Stomach (tissue), 9 donors: ENCODE data around the gene PRKACB. TPM values are rescaled to one million over a fixed set of nuclear protein-coding genes. Genes with fewer than 3 reads are reported as not detected.

Source experiments
- DNase-seq, 2 donors: peaks; one replicate each; pipeline versions ENCODE4 v3.0.0 to v3.0.0-alpha.2; 2013 to 2019
- H3K27ac ChIP-seq, 5 donors: fragments of 200-600 bp in 4 of 5; sonication (generic) in 4 of 5; one replicate each; pipeline ENCODE4 v1.5.1; 2013 to 2019; ENCODE audit warnings: mild to moderate bottlenecking in 1 of 5, moderate library complexity in 1 of 5
- H3K27me3 ChIP-seq, 3 donors: fragments of 200-600 bp; sonication (generic); one replicate each; pipeline ENCODE4 v1.5.1; 2017 to 2019; ENCODE audit warnings: mixed run types in 1 of 3
- H3K36me3 ChIP-seq, 4 donors: fragments of 200-600 bp; sonication (generic); 1 replicate in 3 of 4; 2 replicates in 1 of 4; pipeline ENCODE4 v1.5.1; 2016 to 2019
- H3K4me1 ChIP-seq, 4 donors: fragments of 200-600 bp; sonication (generic); one replicate each; pipeline ENCODE4 v1.5.1; 2016 to 2019
- H3K4me3 ChIP-seq, 4 donors: fragments of 200-600 bp; sonication (generic) in 3 of 4; one replicate each; pipeline ENCODE4 v1.5.1; 2016 to 2019; ENCODE audit warnings: mild to moderate bottlenecking in 1 of 4
- H3K9me3 ChIP-seq, 4 donors: fragments of 200-600 bp; sonication (generic); one replicate each; pipeline ENCODE4 v1.5.1; 2016 to 2019
- CTCF ChIP-seq, 7 experiments: fragments of 450-650 bp in 4 of 7; fragments of 200-600 bp in 3 of 7; sonication (generic) in 3 of 7; IDR thresholded peaks; one replicate each; pipeline ENCODE4 v1.5.1; 2016 to 2019; ENCODE audit warnings: antibody characterized with exemption in 7 of 7, control low read depth in 2 of 7, mild to moderate bottlenecking in 1 of 7
- EP300 ChIP-seq: sonication (generic); formaldehyde crosslinking; IDR thresholded peaks from one replicate; pipeline ENCODE4 v1.6.1; 2017; ENCODE audit warnings: antibody characterized with exemption
- POLR2A ChIP-seq, 4 donors: fragments of 450-650 bp; IDR thresholded peaks; one replicate each; pipeline ENCODE4 v1.6.1; 2016; ENCODE audit warnings: antibody characterized with exemption in 4 of 4, control low read depth in 2 of 4, mild to moderate bottlenecking in 1 of 4, moderate library complexity in 1 of 4
- POLR2AphosphoS5 ChIP-seq, 3 donors: sonication (generic); formaldehyde crosslinking; IDR thresholded peaks; one replicate each; pipeline ENCODE4 v1.6.1; 2016; ENCODE audit warnings: antibody characterized with exemption in 3 of 3
- WGBS, 5 donors: extraction: QIAGEN DNeasy Blood & Tissue Kit in 3 of 5; methylation state at CpG; one replicate each; pipeline versions ENCODE4 v1.1.5 to v1.1.7; 2013 to 2018; 5-methylcytosine and 5-hydroxymethylcytosine counted together
- intact Hi-C: fragments of 100-400 bp; cut with DNase I; formaldehyde crosslinking; loops from one replicate; pipeline ENCODE4 v1.15.1; 2023; ENCODE audit warnings: low total_unique reads
- polyA plus RNA-seq, 3 donors: library from polyadenylated mRNA; stranded (reverse); fragments of 200-250 nt; gene quantifications; one replicate each; pipeline ENCODE4 v1.2.3, GENCODE V29; 2013
- total RNA-seq, 5 donors: library from RNA; depleted of rRNA; stranded (reverse); fragments of >200 nt; gene quantifications; one replicate each; pipeline versions ENCODE4 v1.1.0 to v1.2.3, GENCODE V29; 2014 to 2016
- donor health status: healthy with polysubstance abuse.
- donor health status: Bipolar disorder and iron deficiency.
- donor health status: healthy.

The PRKACB gene
- total and polyA plus RNA-seq, 8 donors, result 13.8 to 64.8 (median 31.3) TPM

DNA sequence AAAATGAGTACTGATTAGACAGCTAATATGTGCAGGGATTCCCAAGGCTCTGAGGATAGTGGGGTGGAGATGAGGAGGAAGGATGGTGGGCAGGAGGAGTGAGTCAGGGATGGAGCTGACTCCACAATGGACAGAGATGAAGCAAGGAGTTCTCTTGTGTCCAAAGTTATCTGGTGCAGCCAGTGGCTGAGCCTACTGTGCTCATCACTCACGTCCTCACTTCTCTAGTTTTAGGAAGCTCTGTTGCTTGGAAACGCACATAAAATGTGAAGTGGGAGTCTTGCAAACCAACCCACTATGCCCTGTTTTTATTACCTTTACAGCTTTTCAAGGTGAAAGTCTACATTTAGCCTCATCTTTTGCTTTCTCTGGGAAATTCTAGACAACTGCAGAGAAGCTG, 120.9 kb downstream of the PRKACB start:
- H3K4me3 ChIP-seq, result no peak overlapping the region
- H3K9me3 ChIP-seq, result no peaks in the 10 kb centered on the region
- H3K27ac ChIP-seq, result no peak overlapping the region
- H3K27me3 ChIP-seq, result no peaks in the 10 kb centered on the region
- intact Hi-C loops, result no loop called here
- TF ChIP-seq CTCF (IDR thresholded peaks at IDR 0.05) (no peak), EP300 (no peak), POLR2AphosphoS5 (IDR thresholded peaks at IDR 0.05) (no peak), POLR2A (IDR thresholded peaks at IDR 0.05) (no peak)
- H3K4me1 ChIP-seq, result peaks cover 4 to 12% (median 9%) of the 10 kb centered on the region in 4 donors
- no peaks in the 10 kb centered on the region for H3K36me3 ChIP-seq
- no peak for DNase-seq
- 75 to 97% (median 93%) methylated on average over 2 of the region's 2 CpGs for WGBS, 5 donors

DNA sequence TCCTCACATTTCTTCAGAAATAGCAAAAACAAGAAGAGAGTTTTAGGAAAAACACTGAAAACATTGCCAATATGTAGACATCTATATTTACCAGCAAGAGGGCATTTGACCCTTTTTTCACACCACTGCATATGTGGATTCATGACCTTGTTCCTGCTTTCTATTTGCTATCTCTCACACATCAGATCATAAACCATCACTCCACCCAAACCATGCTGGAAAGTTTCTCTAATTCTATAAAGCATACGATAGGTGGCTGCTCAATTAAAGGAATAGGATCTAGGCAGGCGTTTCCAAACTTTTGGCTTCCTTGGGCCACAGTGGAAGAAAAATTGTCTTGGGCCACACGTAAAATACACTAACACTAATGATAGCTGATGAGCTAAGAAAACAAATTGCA, 121.8 kb downstream of the PRKACB start:
- H3K27me3 ChIP-seq, result no peaks in the 10 kb centered on the region
- intact Hi-C loops, result no loop called here
- no peak for DNase-seq
- TF ChIP-seq POLR2A (IDR thresholded peaks at IDR 0.05) (no peak), POLR2AphosphoS5 (IDR thresholded peaks at IDR 0.05) (no peak), CTCF (IDR thresholded peaks at IDR 0.05) (no peak), EP300 (no peak)
- peaks cover 0 to 8% (median 2%) of the 10 kb centered on the region in 4 donors for H3K4me1 ChIP-seq
- H3K36me3 ChIP-seq, result no peaks in the 10 kb centered on the region
- H3K27ac ChIP-seq, result no peak overlapping the region
- no peaks in the 10 kb centered on the region for H3K9me3 ChIP-seq
- WGBS, 5 donors, result 85 to 94% (median 91%) methylated on average over 3 of the region's 3 CpGs
- H3K4me3 ChIP-seq, result no peak overlapping the region

- 0 to 4% (median 0%) methylated on average over 1 of the region's 1 CpG for WGBS, 5 donors
- no peak for TF ChIP-seq POLR2AphosphoS5 (IDR thresholded peaks at IDR 0.05)
- TF ChIP-seq POLR2A (IDR thresholded peaks at IDR 0.05), result no peak
- no peak for TF ChIP-seq CTCF (IDR thresholded peaks at IDR 0.05)
- TF ChIP-seq EP300, result no peak
- Histone ChIP-seq H3K4me3 (no peak overlapping the region), H3K9me3 (no peaks in the 10 kb centered on the region), H3K27ac (no peak overlapping the region), H3K36me3 (no peaks in the 10 kb centered on the region), H3K4me1 (peaks cover 2 to 17% (median 8%) of the 10 kb centered on the region in 4 donors), H3K27me3 (no peaks in the 10 kb centered on the region)
- no peak for DNase-seq
- intact Hi-C loops, result no loop called here
Observed at GRCh38 chr1:84266748-84267147, 122.7 kb downstream of the PRKACB start.

DNA sequence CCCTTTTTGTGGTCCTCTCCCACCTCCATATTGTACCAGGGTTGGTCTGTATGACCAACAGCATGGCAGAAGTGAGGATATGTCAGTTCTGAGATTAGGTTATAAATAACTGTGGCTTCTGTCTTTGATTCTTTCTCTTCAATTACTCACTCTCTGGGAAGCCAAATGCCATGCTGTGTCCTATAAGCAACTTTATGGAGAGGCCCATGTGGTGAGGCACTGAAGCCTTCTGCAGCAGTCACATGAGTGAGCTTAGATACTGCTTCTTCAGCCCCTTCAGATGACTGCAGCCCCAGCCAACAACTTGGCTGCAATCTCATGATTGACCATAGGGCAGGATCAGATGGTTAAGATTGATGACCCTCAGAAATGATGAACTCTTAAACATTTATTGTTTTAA, 123.4 kb downstream of the PRKACB start:
- no peaks in the 10 kb centered on the region for H3K27me3 ChIP-seq
- H3K4me1 ChIP-seq, result peaks cover 9 to 23% (median 15%) of the 10 kb centered on the region in 4 donors
- DNase-seq, result no peak
- no peaks in the 10 kb centered on the region for H3K9me3 ChIP-seq
- no peak for TF ChIP-seq POLR2AphosphoS5 (IDR thresholded peaks at IDR 0.05)
- no peak for TF ChIP-seq CTCF (IDR thresholded peaks at IDR 0.05)
- no peak for TF ChIP-seq POLR2A (IDR thresholded peaks at IDR 0.05)
- no peak overlapping the region for H3K4me3 ChIP-seq
- no peak overlapping the region for H3K27ac ChIP-seq
- intact Hi-C loops, result no loop called here
- no peaks in the 10 kb centered on the region for H3K36me3 ChIP-seq
